ENCODE data around the gene STXBP5L.

Gene STXBP5L

GRCh38 chr3:120956143-120956542, 48.1 kb downstream of the STXBP5L start:
- ATAC-seq: no peak
- TF ChIP-seq ZFP3 (CRISPR knock-in tag; IDR thresholded peaks at IDR 0.05): no peak

DNA sequence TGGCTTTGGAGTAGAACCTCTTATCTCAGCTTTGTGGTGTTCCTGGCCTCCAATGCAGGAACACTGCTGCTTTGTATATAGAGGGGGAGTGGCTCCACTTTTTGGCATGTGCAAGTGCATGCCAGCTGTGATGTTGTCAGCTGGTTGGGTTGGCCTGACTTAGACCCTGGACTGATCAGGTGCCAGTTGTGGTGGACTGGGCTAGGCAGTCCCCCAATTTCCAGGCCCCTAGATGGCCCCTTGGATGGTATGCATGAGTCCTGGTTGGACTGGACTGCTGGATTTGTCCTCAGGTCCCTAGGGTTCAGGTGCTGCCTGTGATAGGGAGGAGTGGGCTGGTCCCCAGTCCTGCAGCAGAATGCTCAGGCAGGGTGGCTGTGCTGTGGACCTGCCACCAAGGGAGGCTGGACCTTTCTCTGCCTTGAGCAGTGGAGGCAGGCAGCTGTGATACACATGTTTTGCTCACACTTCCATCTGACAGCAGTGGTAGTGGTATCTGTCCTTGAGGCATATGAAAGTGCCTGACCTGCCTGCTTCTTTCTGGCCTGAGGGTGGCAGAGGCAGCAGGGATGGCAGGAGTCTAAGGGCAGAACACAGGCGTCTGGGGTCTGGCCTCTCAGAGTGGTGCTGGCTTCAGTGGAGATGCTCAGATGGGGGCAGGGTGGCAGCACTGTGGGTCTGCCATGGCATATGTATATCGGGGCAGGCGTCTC, 74.8 kb downstream of the STXBP5L start:
- TF ChIP-seq RARB (CRISPR knock-in tag; IDR thresholded peaks at IDR 0.05) (no peak), PATZ1 (CRISPR knock-in tag; IDR thresholded peaks at IDR 0.05; ENCODE audit: borderline replicate concordance) (no peak), CSDC2 (CRISPR knock-in tag; IDR thresholded peaks at IDR 0.05) (no peak)
- TF ChIP-seq, protein P1, sequence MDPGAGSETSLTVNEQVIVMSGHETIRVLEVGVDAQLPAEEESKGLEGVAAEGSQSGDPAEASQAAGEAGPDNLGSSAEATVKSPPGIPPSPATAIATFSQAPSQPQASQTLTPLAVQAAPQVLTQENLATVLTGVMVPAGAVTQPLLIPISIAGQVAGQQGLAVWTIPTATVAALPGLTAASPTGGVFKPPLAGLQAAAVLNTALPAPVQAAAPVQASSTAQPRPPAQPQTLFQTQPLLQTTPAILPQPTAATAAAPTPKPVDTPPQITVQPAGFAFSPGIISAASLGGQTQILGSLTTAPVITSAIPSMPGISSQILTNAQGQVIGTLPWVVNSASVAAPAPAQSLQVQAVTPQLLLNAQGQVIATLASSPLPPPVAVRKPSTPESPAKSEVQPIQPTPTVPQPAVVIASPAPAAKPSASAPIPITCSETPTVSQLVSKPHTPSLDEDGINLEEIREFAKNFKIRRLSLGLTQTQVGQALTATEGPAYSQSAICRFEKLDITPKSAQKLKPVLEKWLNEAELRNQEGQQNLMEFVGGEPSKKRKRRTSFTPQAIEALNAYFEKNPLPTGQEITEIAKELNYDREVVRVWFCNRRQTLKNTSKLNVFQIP (CRISPR knock-in tag; IDR thresholded peaks at IDR 0.05; ENCODE audit: borderline replicate concordance, low read depth): no peak
- ATAC-seq: no peak

DNA sequence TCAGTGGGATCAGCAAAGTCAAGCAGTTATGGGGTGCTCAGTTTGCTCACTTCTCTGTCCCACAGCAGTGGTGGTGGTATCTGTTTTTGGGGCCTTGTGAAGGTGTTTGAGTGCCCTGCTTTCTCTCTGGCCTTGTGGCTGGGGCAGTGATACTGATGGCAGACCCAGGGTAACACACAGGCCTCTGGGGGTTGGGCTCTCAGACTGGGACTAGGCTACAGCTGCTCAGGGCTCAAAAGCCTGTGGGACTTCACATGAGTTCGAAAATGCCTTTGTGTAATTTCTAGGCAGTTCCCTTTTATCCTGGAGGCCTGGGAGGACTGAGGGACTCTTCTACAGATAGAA, 75.3 kb downstream of the STXBP5L start:
- no peak for TF ChIP-seq ZNF8 (CRISPR knock-in tag; IDR thresholded peaks at IDR 0.05)
- no peak for TF ChIP-seq ESRRG (CRISPR knock-in tag; IDR thresholded peaks at IDR 0.05)
- no peak for TF ChIP-seq RARB (CRISPR knock-in tag; IDR thresholded peaks at IDR 0.05)
- TF ChIP-seq BACH2 (CRISPR knock-in tag; IDR thresholded peaks at IDR 0.05; ENCODE audit: borderline replicate concordance): no peak
- no peak for TF ChIP-seq ARNTL (CRISPR knock-in tag; IDR thresholded peaks at IDR 0.05; ENCODE audit: borderline replicate concordance, low read depth)
- TF ChIP-seq GLIS3 (CRISPR knock-in tag; IDR thresholded peaks at IDR 0.05): no peak
- no peak for TF ChIP-seq ZNF565 (CRISPR knock-in tag; conservative IDR thresholded peaks at IDR 0.05; ENCODE audit: low read depth)
- no peak for TF ChIP-seq PPARA (CRISPR knock-in tag; IDR thresholded peaks at IDR 0.05; ENCODE audit: borderline replicate concordance)
- no peak for TF ChIP-seq ZFP30 (CRISPR knock-in tag; IDR thresholded peaks at IDR 0.05)
- no peak for TF ChIP-seq TCF4 (CRISPR knock-in tag; IDR thresholded peaks at IDR 0.05; ENCODE audit: borderline replicate concordance)
- no peak for TF ChIP-seq CREB5 (CRISPR knock-in tag; IDR thresholded peaks at IDR 0.05; ENCODE audit: low read depth)
- no peak for TF ChIP-seq OSR1 (CRISPR knock-in tag; IDR thresholded peaks at IDR 0.05)
- no peak for TF ChIP-seq TOX (CRISPR knock-in tag; IDR thresholded peaks at IDR 0.05; ENCODE audit: borderline replicate concordance)
- no peak for TF ChIP-seq ISL1 (CRISPR knock-in tag; IDR thresholded peaks at IDR 0.05)
- TF ChIP-seq ZFP3 (CRISPR knock-in tag; IDR thresholded peaks at IDR 0.05): no peak
- TF ChIP-seq CSRNP3 (CRISPR knock-in tag; IDR thresholded peaks at IDR 0.05): no peak
- no peak for TF ChIP-seq CSDC2 (CRISPR knock-in tag; IDR thresholded peaks at IDR 0.05)
- no peak for TF ChIP-seq ZC3H10 (CRISPR knock-in tag; IDR thresholded peaks at IDR 0.05)
- TF ChIP-seq, protein P1 (CRISPR knock-in tag; IDR thresholded peaks at IDR 0.05; ENCODE audit: borderline replicate concordance, low read depth): no peak
- ATAC-seq: no peak

- no peak for ATAC-seq
- TF ChIP-seq TOX (CRISPR knock-in tag; IDR thresholded peaks at IDR 0.05; ENCODE audit: borderline replicate concordance) (no peak), ARNTL (CRISPR knock-in tag; IDR thresholded peaks at IDR 0.05; ENCODE audit: borderline replicate concordance, low read depth) (no peak), ZNF8 (CRISPR knock-in tag; IDR thresholded peaks at IDR 0.05) (no peak)
Measured at GRCh38 chr3:120983841-120984240, 75.8 kb downstream of the STXBP5L start.

All from SK-N-SH treated with all-trans-retinoic acid at 6 μM for 48 hours (cell line).